ENCODE results near the gene SSH3.

The SSH3 gene

DNA sequence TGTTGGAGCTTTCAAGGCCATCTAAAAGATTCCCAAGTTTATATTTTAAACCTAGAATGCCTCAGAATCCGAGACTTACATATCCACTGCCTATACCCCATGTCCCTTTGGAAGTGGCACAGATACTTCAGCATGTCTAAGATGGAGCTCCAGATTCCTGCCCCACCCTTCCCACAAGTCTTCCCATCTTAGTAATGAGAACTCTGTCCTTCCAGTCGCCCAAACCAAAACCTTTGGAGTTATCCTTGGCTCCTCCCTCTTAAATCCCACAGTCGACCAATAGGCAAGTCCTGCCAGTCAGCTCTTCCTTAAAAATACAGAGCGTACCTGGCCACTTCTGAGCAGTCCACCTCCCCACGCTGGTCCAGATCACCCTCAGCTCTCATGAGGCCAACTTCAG, 45.7 kb downstream of the SSH3 start:
- no peak for DNase-seq (ENCODE audit: low read depth)

DNA sequence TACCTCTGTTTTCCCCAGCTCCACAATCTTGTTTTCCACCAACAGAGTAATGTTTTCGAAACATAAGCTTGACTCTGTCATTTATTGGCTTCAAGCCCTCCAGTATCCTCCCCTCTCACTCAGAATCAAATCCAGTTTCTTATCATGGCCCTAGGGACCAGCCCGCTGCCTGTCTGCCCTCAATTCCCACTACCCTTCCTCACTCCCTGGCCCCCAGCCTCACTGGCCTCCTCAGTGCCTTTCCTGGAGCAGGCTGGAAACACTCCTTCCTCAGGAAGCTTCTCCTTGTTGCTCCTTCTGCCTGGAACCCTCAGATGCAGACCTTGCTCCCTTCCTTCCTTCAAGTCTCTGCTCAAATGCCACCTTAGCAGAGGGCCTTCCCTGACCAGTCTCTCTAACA, 46.1 kb downstream of the SSH3 start:
- no peak for DNase-seq (ENCODE audit: low read depth)

GRCh38 chr11:67349928-67350465, 46.7 kb downstream of the SSH3 start:
- no peak for DNase-seq (ENCODE audit: low read depth)

GRCh38 chr11:67351275-67352005, 48.1 kb downstream of the SSH3 start:
- DNase-seq (ENCODE audit: low read depth): peak; percentile 39

GRCh38 chr11:67352546-67353316, 49.4 kb downstream of the SSH3 start:
- no peak for DNase-seq (ENCODE audit: low read depth)

- peak; percentile 92 for DNase-seq (ENCODE audit: low read depth)
These were observed 50.2 kb downstream of the SSH3 start, which contains the start of gene POLD4 for GRCh38 chr11:67353317-67354074. TSS of gene POLD4 (minus strand) at chr11:67353546. CDS start at chr11:67353399, 147 bp downstream.

DNA sequence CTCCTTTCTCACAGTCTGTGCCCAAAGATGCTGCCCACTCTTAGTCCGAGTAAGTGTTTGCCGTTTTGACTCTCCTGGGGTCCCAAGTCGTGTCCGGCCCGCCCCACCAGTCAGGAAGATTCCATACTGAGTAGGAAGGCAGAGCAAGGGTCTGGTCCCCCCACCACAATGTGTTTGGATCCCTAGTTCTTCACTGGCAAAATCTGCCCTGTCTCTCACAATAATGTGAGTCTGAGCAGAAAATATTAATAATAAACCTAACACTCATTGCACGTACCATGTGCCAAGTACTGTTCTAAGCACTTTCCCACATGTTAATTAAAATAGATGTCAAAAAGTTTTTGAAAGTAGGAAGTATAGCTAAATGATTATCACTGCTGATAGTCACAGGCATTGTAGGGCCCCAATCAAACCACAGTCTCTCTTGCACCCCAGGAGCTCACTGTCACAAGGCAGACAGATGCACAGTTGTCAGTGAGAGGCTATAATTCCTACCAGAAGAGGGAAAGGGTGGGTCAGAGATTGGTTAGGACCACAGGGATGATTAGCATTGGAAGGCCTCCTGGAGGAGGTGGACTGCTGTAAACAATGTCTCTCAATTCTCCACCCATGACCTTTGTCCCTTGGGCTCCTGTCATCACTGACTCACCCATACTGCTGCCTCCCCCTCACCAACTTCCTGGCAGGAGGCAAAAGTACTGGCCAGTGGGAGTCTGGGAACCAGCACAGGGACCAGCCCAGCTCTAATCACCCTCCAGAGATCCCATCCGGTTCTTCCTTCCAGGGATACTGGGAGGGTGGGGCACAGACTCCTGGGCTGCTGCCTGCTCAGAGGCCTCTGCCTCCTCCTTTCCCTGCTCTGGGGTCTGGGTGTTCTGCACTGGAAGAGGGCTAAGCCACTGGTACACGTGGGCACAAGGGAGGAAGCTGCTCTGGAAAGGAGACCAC, 51.0 kb downstream of the SSH3 start:
- DNase-seq (ENCODE audit: low read depth): no peak

DNA sequence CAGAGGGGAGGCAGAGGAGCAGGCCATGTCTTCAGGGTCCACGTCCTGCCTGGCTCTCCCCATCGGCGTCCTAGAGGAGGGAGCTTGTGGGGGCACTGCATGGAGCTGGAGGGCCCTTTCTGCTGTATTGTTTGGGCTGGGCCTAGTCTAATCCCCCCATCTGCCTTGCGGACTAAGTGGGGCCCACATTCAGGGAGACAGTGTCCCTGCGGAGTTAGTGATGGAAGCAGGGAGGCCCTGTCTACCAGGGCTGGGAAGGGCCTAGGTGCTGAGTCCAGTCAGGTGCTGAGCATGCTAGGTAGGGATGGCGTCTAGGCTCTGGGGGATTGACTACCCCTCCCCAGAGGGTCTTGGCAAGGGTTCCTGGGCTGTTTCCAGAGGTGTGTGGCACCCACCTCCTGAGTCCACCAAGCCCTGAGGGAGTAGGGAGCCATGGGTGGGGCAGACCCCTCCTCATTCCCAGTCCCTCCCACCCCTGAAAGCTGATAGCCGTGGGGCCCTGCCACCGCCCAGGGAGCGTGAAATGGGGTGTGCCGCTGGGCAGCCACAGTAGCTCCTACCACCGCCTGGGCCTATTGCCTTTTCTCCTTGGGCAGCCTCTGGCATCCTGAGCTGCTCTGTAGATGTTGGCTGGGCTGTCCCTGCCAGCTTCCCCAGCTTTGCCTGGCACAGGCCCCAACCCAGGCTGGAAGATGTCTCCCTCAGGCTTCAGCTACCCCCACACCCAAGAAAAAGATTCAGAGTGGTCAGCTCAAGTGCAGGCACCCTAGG, 51.9 kb downstream of the SSH3 start:
- DNase-seq (ENCODE audit: low read depth): no peak

GRCh38 chr11:67355794-67356386, 52.6 kb downstream of the SSH3 start:
- no peak for DNase-seq (ENCODE audit: low read depth)

- DNase-seq (ENCODE audit: low read depth): no peak
These were observed 53.1 kb downstream of the SSH3 start for GRCh38 chr11:67356387-67356863.

- peak; percentile 31 for DNase-seq (ENCODE audit: low read depth)
These were observed 53.7 kb downstream of the SSH3 start for GRCh38 chr11:67356864-67357561.

DNA sequence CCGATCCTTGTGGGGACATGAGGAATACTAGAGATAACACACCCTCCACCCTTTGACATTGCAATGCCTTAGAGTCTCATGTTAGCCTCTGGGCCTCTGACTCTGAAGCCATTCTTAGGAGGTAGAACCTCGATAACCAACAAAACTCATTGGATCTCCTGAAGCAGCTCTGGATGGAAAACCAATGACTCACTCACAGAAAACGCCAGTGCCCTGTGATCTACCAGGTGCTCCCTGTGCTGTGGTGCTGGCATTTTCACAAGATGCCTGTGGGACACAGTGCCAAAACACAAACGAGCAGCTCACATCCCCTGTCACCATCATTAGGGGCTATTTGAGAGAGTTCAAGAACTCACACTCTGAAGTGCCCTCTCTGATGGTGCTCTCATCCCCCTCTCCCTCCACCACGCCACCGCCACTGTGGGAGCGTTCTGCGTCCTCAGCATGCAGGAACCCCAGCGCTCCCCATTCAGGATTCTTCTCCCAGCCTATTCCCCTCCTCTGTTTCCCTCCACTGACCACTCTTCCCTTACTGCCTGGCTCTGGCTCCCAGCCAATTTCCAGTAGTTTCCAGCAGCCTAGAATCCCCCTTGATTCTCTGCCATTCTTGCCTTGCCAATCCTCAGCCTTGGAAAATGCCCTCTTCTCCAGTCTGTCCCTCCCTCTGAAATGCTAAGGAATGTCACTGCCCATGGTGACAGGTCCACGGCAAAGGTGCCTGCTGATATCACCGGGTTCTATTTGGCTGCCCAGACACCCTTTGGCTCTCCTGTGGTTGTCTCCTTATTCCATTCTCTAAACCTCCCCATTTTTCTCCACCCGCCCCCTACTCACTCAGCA, 54.7 kb downstream of the SSH3 start:
- no peak for DNase-seq (ENCODE audit: low read depth)
